Osteocyte (in vitro differentiated cells): ENCODE data around the gene OPALIN. TPM values are rescaled to one million over a fixed set of nuclear protein-coding genes. Genes with fewer than 3 reads are reported as not detected.

Experiments
- DNase-seq: peaks from one replicate; pipeline ENCODE4 v3.0.0; 2021; ENCODE audit warnings: mixed read lengths; ENCODE audit not compliant: unreplicated experiment; ENCODE audit errors: extremely low spot score
- H3K27ac Mint-ChIP-seq: one replicate; pipeline ENCODE4 v1.8.0; 2021; ENCODE audit warnings: mild to moderate bottlenecking, mixed read lengths; ENCODE audit not compliant: unreplicated experiment
- H3K27me3 Mint-ChIP-seq: one replicate; pipeline ENCODE4 v1.8.0; 2021; ENCODE audit warnings: mixed read lengths; ENCODE audit not compliant: unreplicated experiment
- H3K36me3 Mint-ChIP-seq: one replicate; pipeline ENCODE4 v1.8.0; 2021; ENCODE audit warnings: mixed read lengths; ENCODE audit not compliant: unreplicated experiment
- H3K4me1 Mint-ChIP-seq: one replicate; pipeline ENCODE4 v1.8.0; 2021; ENCODE audit warnings: mixed read lengths; ENCODE audit not compliant: unreplicated experiment
- H3K4me3 Mint-ChIP-seq: one replicate; pipeline ENCODE4 v1.8.0; 2021; ENCODE audit warnings: mild to moderate bottlenecking, moderate library complexity, mixed read lengths; ENCODE audit not compliant: unreplicated experiment
- H3K9me3 Mint-ChIP-seq: one replicate; pipeline ENCODE4 v1.8.0; 2021; ENCODE audit warnings: mixed read lengths; ENCODE audit not compliant: unreplicated experiment
- total RNA-seq: library from RNA; stranded (reverse); gene quantifications from 2 replicates; pipeline ENCODE4 v1.2.1, GENCODE V29; 2021
- TF ChIP-seq, protein P1 (sequence below): fragments of 200-600 bp; sonication (generic); IDR thresholded peaks from 2 replicates; pipeline ENCODE4 v1.5.0; 2021; ENCODE audit warnings: antibody characterized with exemption, mild to moderate bottlenecking, moderate library complexity

Gene OPALIN
- total RNA-seq, 1 donor from 2014 or later: not detected

DNA sequence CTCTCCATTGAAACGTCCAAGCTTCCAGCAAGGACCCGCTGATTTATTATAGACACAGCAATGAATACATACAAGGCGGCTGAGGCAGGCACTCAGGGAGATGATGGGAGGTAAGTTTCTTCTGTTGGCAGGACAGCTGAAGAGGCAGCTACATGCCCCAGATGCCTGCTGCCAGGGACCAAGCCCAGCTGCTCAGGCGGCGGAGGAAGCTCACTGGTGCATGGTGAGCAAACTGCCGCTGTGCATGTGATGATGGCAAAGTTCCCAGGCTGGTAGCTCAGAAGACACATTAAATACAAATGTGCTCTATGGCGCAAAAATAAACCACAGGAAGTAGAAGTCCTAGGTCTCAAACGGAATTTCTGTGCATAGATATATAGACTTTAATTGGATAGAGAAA is 52.3 kb downstream of the OPALIN start:
- H3K36me3 Mint-ChIP-seq: no peaks in the 10 kb centered on the region
- no peaks in the 10 kb centered on the region for H3K9me3 Mint-ChIP-seq
- H3K4me1 Mint-ChIP-seq: peaks cover 5% of the 10 kb centered on the region
- H3K27ac Mint-ChIP-seq: no peak overlapping the region
- peaks cover 17% of the 10 kb centered on the region for H3K27me3 Mint-ChIP-seq
- no peak overlapping the region for H3K4me3 Mint-ChIP-seq
- no peak for DNase-seq
- TF ChIP-seq, protein P1, sequence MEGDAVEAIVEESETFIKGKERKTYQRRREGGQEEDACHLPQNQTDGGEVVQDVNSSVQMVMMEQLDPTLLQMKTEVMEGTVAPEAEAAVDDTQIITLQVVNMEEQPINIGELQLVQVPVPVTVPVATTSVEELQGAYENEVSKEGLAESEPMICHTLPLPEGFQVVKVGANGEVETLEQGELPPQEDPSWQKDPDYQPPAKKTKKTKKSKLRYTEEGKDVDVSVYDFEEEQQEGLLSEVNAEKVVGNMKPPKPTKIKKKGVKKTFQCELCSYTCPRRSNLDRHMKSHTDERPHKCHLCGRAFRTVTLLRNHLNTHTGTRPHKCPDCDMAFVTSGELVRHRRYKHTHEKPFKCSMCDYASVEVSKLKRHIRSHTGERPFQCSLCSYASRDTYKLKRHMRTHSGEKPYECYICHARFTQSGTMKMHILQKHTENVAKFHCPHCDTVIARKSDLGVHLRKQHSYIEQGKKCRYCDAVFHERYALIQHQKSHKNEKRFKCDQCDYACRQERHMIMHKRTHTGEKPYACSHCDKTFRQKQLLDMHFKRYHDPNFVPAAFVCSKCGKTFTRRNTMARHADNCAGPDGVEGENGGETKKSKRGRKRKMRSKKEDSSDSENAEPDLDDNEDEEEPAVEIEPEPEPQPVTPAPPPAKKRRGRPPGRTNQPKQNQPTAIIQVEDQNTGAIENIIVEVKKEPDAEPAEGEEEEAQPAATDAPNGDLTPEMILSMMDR: no peak

DNA sequence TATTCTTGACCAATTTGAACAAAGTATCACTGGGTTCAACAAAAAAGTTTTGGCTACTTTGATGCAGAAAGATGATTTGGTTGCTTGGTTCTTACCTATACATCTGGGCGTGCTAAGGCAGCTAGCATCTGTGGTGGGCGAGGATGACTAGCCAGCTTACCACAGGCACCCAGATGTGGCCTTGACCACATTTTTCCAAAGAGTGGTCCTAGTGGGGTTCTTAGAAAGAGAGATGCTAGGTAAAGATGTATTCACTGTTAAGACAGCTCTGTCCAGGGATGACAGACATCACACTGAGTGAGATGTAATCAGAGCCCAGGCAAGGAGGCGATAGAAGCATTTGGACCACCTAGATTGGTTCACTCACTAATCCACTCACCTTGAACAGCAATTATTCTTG is 53.8 kb downstream of the OPALIN start:
- TF ChIP-seq, protein P1: no peak
- no peak overlapping the region for H3K4me3 Mint-ChIP-seq
- H3K4me1 Mint-ChIP-seq: peaks cover 3% of the 10 kb centered on the region
- H3K27ac Mint-ChIP-seq: no peak overlapping the region
- no peaks in the 10 kb centered on the region for H3K36me3 Mint-ChIP-seq
- no peaks in the 10 kb centered on the region for H3K9me3 Mint-ChIP-seq
- peaks cover 31% of the 10 kb centered on the region for H3K27me3 Mint-ChIP-seq
- DNase-seq: no peak

DNA sequence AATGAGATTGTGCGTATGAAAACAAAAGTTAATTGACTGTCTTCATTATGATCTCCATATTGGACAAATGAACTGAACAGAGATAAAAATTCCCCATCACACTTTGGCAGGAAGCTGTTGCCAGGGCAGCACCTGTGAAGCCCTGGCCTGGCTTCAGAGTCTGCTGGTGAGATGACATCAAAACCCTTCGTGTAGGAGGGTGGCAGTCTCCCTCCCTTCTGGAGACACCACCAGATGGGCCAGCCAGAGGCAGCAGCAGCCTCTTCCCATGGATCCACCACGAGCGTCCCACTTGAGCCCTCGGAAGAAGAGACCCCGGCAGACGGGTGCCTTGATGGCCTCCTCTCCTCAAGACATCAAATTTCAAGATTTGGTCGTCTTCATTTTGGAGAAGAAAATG is 54.6 kb downstream of the OPALIN start, which contains the start of gene DNTT:
TSS of gene DNTT (plus strand) at position 205 of the 400 bp plus-strand sequence. CDS start at position 269, 64 bp downstream.
- no peaks in the 10 kb centered on the region for H3K4me1 Mint-ChIP-seq
- H3K27me3 Mint-ChIP-seq: peaks cover 38% of the 10 kb centered on the region
- DNase-seq: no peak
- no peak within 1 kb of the TSS for H3K27ac Mint-ChIP-seq
- H3K4me3 Mint-ChIP-seq: no peak within 1 kb of the TSS
- no peaks in the 10 kb centered on the region for H3K36me3 Mint-ChIP-seq
- H3K9me3 Mint-ChIP-seq: no peaks in the 10 kb centered on the region
- TF ChIP-seq, protein P1: no peak

DNA sequence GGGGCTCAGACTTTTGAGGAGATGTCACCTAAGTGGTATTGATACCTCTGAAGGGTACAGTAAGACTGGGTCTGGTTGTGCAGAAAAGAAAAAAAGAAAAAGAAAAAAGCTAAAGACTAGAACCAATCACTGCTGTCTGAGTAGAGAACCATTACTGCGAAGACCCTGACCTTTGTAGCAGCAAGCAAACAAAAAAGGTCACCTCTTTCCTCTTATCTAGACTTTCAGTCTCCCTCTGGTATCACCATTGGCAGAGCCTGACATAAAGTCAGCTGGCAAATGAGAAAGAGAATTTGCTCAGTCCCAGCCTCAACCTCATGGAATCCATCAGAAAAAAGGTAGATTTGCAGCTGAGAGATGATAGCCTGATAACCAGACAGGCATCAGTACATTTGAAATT is 57.2 kb downstream of the OPALIN start:
- TF ChIP-seq, protein P1: no peak
- Mint-ChIP-seq H3K9me3 (no peaks in the 10 kb centered on the region), H3K4me1 (no peaks in the 10 kb centered on the region), H3K36me3 (no peaks in the 10 kb centered on the region), H3K27ac (no peak overlapping the region), H3K4me3 (no peak overlapping the region), H3K27me3 (peaks cover 55% of the 10 kb centered on the region)
- no peak for DNase-seq

DNA sequence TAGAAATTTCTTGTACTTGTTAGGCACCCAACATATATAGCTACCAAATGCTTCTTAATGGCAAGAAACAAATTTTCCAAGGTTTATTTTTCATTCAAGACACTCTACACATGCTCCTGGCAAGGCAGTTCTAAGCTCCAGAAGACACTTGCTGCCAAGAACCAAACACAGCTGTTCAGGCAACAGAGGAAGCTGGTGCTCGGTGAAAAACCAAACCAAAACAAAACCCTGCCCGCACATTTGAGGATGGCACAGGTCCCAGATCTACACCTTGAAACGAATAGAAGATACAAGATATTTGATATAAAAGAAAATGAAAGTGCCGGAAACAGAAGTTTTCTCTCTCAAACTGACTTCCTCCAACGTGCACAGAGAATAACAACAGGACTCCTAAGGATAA is 59.4 kb downstream of the OPALIN start:
- TF ChIP-seq, protein P1: no peak
- no peaks in the 10 kb centered on the region for H3K9me3 Mint-ChIP-seq
- no peak overlapping the region for H3K27ac Mint-ChIP-seq
- peaks cover 58% of the 10 kb centered on the region for H3K27me3 Mint-ChIP-seq
- no peak overlapping the region for H3K4me3 Mint-ChIP-seq
- no peak for DNase-seq
- H3K36me3 Mint-ChIP-seq: no peaks in the 10 kb centered on the region
- no peaks in the 10 kb centered on the region for H3K4me1 Mint-ChIP-seq
